Body of pancreas (tissue), 4 donors: ENCODE measurements around the gene SLC16A10. TPM values are rescaled to one million over a fixed set of nuclear protein-coding genes. Genes with fewer than 3 reads are reported as not detected.
A peak's percentile ranks its signal among the peaks of the same experiment; 100 is the strongest.

Source experiments
- ATAC-seq: fragments of 150-250 bp; one replicate; pipeline ENCODE4 v1.9.1; 2016
- DNase-seq, 4 donors: peaks; one replicate each; pipeline ENCODE4 v3.0.0-alpha.2; 2019
- H3K27ac ChIP-seq, 4 donors: fragments of 200-600 bp; sonication (generic); 1 replicate in 3 of 4; 2 replicates in 1 of 4; pipeline versions ENCODE4 v1.5.1 to v1.6.1; 2016 to 2019; ENCODE audit warnings: mild to moderate bottlenecking in 1 of 4, mixed read lengths in 1 of 4, moderate library complexity in 1 of 4
- H3K27me3 ChIP-seq, 2 donors: fragments of 200-600 bp; sonication (generic); one replicate each; pipeline ENCODE4 v1.6.0; 2016; ENCODE audit warnings: mild to moderate bottlenecking in 1 of 2
- H3K36me3 ChIP-seq, 2 donors: fragments of 200-600 bp; sonication (generic); replicated peaks in 1 of 2; 2 replicates each; pipeline ENCODE4 v1.5.1; 2016; ENCODE audit warnings: low read depth in 2 of 2; ENCODE audit not compliant: insufficient read depth in 1 of 2
- H3K4me1 ChIP-seq: fragments of 200-600 bp; sonication (generic); one replicate; pipeline ENCODE4 v1.6.0; 2016
- H3K4me3 ChIP-seq, 2 donors: fragments of 200-600 bp; sonication (generic); 1 replicate in 1 of 2; 2 replicates in 1 of 2; pipeline ENCODE4 v1.5.1; 2016 to 2019
- H3K9me3 ChIP-seq, 3 donors: fragments of 200-600 bp; sonication (generic); 1 replicate in 2 of 3; 2 replicates in 1 of 3; pipeline ENCODE4 v1.5.1; 2016
- POLR2A ChIP-seq, 3 donors: fragments of 450-650 bp; IDR thresholded peaks; one replicate each; pipeline ENCODE4 v1.6.1; 2016; ENCODE audit warnings: antibody characterized with exemption in 3 of 3, mild to moderate bottlenecking in 2 of 3
- WGBS, 2 donors: methylation state at CpG; one replicate each; pipeline ENCODE4 v1.1.5; 2017; 5-methylcytosine and 5-hydroxymethylcytosine counted together
- intact Hi-C: fragments of 100-400 bp; cut with DNase I; formaldehyde crosslinking; loops from one replicate; pipeline ENCODE4 v1.15.1; 2023
- total RNA-seq, 2 donors: library from RNA; depleted of rRNA; stranded (reverse); fragments of >200 nt; gene quantifications; one replicate each; pipeline ENCODE4 v1.1.0, GENCODE V29; 2016
- TF ChIP-seq, protein P1 (sequence below), 7 experiments: fragments of 450-650 bp in 4 of 7; fragments of 200-600 bp in 3 of 7; sonication (generic) in 3 of 7; IDR thresholded peaks; one replicate each; pipeline ENCODE4 v1.5.1; 2016 to 2019; ENCODE audit warnings: antibody characterized with exemption in 7 of 7

The SLC16A10 gene
- total RNA-seq, 2 donors from 2014 or later = 59.4 to 124 TPM

DNA sequence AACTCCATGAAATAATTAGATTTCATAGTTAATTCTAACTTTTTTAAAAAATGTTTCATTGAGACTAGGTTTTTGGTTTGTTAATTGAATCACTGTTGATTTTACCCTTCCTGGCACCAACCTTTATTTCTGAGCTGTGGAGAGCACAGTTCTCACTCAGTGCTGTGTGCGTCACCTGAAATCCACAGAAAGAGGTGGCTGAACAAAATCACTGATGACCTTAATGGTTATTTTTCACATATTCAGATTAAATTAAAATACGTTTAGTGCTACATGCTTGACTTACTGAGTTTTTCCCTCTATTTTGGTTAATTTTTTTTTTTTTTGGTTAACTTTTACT is 89.4 kb downstream of the SLC16A10 start:
- DNase-seq (peak in 2 of 4 donors; percentile 18 to 27), ATAC-seq (peak; percentile 67)
- 43 to 58% methylated on average over 2 of the region's 2 CpGs for WGBS, 2 donors
- H3K27ac ChIP-seq = peak overlapping the region; percentile 30 to 78 (median 66)
- no peaks in the 10 kb centered on the region for H3K36me3 ChIP-seq
- H3K27me3 ChIP-seq = no peaks in the 10 kb centered on the region
- H3K9me3 ChIP-seq = no peaks in the 10 kb centered on the region
- intact Hi-C loops = no loop called here
- no peak for TF ChIP-seq POLR2A (IDR thresholded peaks at IDR 0.05)
- TF ChIP-seq, protein P1, sequence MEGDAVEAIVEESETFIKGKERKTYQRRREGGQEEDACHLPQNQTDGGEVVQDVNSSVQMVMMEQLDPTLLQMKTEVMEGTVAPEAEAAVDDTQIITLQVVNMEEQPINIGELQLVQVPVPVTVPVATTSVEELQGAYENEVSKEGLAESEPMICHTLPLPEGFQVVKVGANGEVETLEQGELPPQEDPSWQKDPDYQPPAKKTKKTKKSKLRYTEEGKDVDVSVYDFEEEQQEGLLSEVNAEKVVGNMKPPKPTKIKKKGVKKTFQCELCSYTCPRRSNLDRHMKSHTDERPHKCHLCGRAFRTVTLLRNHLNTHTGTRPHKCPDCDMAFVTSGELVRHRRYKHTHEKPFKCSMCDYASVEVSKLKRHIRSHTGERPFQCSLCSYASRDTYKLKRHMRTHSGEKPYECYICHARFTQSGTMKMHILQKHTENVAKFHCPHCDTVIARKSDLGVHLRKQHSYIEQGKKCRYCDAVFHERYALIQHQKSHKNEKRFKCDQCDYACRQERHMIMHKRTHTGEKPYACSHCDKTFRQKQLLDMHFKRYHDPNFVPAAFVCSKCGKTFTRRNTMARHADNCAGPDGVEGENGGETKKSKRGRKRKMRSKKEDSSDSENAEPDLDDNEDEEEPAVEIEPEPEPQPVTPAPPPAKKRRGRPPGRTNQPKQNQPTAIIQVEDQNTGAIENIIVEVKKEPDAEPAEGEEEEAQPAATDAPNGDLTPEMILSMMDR (IDR thresholded peaks at IDR 0.05) = no peak
- H3K4me3 ChIP-seq = no peak overlapping the region
- H3K4me1 ChIP-seq = peaks cover 55% of the 10 kb centered on the region

DNA sequence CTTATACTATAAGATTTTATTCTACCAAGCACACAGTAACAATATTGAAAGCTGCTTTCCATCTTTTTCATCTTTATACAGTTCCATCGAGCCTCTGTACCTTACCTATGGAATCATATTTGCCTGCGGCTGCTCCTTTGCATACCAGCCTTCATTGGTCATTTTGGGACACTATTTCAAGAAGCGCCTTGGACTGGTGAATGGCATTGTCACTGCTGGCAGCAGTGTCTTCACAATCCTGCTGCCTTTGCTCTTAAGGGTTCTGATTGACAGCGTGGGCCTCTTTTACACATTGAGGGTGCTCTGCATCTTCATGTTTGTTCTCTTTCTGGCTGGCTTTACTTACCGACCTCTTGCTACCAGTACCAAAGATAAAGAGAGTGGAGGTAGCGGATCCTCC is 89.8 kb downstream of the SLC16A10 start:
- DNase-seq (no peak), ATAC-seq (no peak)
- Histone ChIP-seq H3K36me3 (no peaks in the 10 kb centered on the region), H3K9me3 (no peaks in the 10 kb centered on the region), H3K4me3 (no peak overlapping the region), H3K4me1 (peaks cover 55% of the 10 kb centered on the region), H3K27ac (peak overlapping the region in 3 of 4 donors; percentile 66 to 78 (median 67)), H3K27me3 (no peaks in the 10 kb centered on the region)
- WGBS, 2 donors = 72 to 73% methylated on average over 6 of the region's 6 CpGs
- TF ChIP-seq POLR2A (IDR thresholded peaks at IDR 0.05) = no peak
- TF ChIP-seq, protein P1 (IDR thresholded peaks at IDR 0.05) = no peak
- intact Hi-C loops = no loop called here

DNA sequence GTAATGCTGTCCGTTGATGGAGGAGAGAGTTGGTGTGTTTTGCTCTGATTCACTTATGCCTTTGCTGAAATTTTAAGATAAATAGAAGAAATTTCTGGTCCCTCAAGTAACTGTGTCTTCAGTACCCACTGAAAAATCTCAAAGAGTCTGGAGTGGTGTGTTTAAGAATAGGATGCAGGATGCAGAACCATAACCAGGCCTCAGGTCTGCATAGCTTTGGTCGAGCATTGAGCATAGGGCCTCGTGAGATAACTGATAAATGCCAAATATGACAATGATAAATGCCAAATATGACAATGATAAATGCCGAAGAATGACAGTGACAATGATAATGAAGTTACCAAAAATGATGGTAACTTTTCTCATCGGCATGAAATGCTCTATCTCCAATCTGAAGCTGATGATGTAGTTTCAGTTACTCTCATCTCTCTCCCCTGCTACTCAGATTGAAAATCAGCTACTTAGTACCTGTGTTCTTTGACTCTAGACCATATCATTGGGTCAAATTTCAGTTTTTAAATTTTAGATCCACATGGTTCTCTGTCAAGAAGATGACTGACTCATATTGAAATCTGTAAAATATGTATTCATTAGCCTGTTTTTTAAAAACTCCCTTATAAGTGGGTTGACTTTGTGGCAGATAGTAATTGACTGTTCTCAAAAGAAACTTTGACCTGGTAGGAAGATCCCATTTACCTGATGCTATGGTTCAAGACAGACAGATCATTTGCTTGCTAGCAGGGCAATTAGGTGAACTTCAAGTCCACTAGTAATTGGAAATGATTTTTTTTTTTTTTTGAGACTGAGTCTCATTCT is 96.6 kb downstream of the SLC16A10 start:
- Histone ChIP-seq H3K4me1 (peaks cover 26% of the 10 kb centered on the region), H3K27me3 (no peaks in the 10 kb centered on the region), H3K9me3 (no peaks in the 10 kb centered on the region), H3K4me3 (no peak overlapping the region), H3K36me3 (no peaks in the 10 kb centered on the region), H3K27ac (no peak overlapping the region)
- ATAC-seq (no peak), DNase-seq (no peak)
- 63 to 72% methylated on average over 5 of the region's 5 CpGs for WGBS, 2 donors
- TF ChIP-seq, protein P1 (IDR thresholded peaks at IDR 0.05) = no peak
- no peak for TF ChIP-seq POLR2A (IDR thresholded peaks at IDR 0.05)
- intact Hi-C loops = no loop called here

DNA sequence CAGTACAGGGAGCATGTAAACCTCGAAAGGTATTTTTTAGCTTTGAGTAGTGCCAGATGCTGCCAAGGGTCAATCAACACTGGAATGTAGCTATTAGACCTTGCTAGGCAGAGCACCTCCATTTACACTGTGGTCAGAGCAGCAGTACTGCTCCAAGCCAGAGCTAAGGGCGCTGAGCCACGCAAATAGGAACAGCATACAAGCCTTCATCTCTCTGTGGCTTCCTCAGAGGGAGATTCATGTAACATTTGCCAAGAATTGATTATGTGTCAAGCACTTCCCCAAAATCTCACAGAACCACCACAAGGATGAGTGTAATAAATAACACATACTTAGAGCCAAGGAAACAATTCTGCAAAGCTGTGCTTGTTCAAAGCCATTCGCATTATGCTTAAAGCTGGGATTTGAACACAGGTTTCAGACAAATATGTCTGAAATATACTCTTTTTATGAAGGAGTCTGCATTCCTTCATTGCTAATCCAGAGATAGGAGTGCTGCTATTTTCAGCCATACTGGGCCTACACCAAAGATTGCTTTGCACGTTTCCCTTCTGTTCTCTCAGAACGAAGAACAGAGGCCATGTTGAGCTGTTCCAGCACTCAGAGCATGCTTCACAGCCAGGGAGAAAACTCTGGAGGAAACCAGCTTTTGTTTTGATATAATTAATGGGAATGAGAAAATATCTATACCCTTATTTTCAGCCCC is 97.7 kb downstream of the SLC16A10 start:
- intact Hi-C loops = no loop called here
- Histone ChIP-seq H3K27ac (no peak overlapping the region), H3K4me3 (no peak overlapping the region), H3K9me3 (no peaks in the 10 kb centered on the region), H3K36me3 (no peaks in the 10 kb centered on the region), H3K27me3 (no peaks in the 10 kb centered on the region), H3K4me1 (peaks cover 25% of the 10 kb centered on the region)
- WGBS, 2 donors = 60 to 81% methylated on average over 6 of the region's 6 CpGs
- TF ChIP-seq, protein P1 (IDR thresholded peaks at IDR 0.05) = no peak
- no peak for TF ChIP-seq POLR2A (IDR thresholded peaks at IDR 0.05)
- no peak for ATAC-seq
- DNase-seq = no peak
